Measurements from ENCODE around the gene TRIM44. TPM values are rescaled to one million over a fixed set of nuclear protein-coding genes. Genes with fewer than 3 reads are reported as not detected.

TRIM44 gene
- total RNA-seq, 2 experiments from 2014 or later = 37.4 to 40.1 TPM

DNA sequence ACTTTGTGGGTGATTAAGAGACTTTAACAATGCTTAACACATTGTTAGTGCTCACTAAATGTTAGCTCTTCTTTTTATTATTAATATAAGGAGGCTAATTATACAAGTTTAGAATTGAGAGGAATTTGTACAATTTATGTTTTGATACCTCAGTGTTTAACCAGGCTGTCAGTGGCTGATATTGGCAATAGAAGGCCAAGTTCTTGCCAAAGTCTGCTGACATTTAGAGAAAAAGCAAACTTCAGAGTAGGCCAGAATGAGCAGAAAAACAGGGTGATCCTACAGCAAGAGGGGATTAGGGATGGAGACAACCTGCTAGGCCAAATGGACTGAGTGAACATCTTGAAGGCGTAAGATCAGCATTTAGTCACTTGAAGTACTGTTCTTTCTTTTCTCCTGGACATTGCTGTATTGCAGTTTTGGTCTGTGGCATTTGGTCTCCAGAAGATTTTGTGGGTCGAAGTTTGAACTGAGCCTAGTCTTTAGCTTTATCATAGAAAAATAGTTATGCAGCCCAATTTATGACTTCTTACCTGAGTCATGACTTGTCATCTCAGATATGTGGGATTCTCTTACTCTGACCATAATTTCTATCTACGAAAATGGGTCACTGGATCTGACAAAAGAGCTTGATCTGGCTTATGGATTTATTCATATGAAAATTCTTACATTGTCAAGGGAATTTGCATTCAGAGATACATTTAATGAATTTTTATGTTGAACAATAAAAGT lies 9.0 kb downstream of the TRIM44 start:
- peaks cover 68% of the 10 kb centered on the region for H3K4me1 Mint-ChIP-seq (ENCODE audit: low read depth)
- peaks cover 7% of the 10 kb centered on the region for H3K9me3 Mint-ChIP-seq
- TF ChIP-seq CTCF (IDR thresholded peaks at IDR 0.05) = no peak
- CTCF ChIA-PET = interaction anchor here (0.7 to 1.3 kb wide), 3 partner anchors 10 to 151 kb away, joined by 3 to 4 read pairs (median 3); no protein-coding TSS in a partner anchor
- ATAC-seq = no peak
- peaks cover 25% of the 10 kb centered on the region for H3K36me3 Mint-ChIP-seq (ENCODE audit: low read depth)
- intact Hi-C loops (cut with micrococcal nuclease) = no loop called here
- no peak overlapping the region for H3K27ac Mint-ChIP-seq
- no peaks in the 10 kb centered on the region for H3K27me3 Mint-ChIP-seq
- POLR2A ChIA-PET = no interaction called here
- no peak overlapping the region for H3K4me3 Mint-ChIP-seq
- no peak for DNase-seq

DNA sequence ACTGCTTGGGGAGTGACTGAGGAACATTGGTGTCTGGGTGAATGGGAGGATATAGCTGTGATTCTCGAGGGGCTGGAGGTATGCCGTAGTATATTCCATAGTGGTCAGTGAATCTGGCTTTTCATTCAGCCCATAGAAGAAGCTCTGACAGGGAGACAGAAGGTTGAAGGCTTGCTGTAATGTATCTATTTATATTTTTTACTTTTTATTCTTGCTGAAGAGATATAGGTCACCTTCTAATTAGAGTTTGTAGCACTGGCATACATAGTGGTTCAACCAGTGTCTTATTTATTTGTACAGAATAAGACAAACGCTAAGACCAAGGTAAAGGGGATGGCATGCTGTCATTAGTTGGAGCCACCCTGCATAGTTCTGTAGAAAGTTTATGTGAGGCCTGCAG lies 10.0 kb downstream of the TRIM44 start:
- no peak for ATAC-seq
- CTCF ChIA-PET = interaction anchor here (1.6 kb wide), 1 partner anchor 150 kb away, joined by 4 read pairs; no protein-coding TSS in a partner anchor

GRCh38 chr11:35675901-35676610 lies 13.5 kb downstream of the TRIM44 start:
- Mint-ChIP-seq H3K36me3 (ENCODE audit: low read depth) (peaks cover 10% of the 10 kb centered on the region), H3K27ac (no peak overlapping the region), H3K4me1 (ENCODE audit: low read depth) (peaks cover 66% of the 10 kb centered on the region), H3K4me3 (no peak overlapping the region), H3K9me3 (no peaks in the 10 kb centered on the region), H3K27me3 (no peaks in the 10 kb centered on the region)
- POLR2A ChIA-PET = no interaction called here
- ATAC-seq (no peak), DNase-seq (no peak)
- TF ChIP-seq CTCF (IDR thresholded peaks at IDR 0.05) = no peak
- CTCF ChIA-PET = interaction anchor here (0.7 kb wide), 1 partner anchor 59 kb away, joined by 3 read pairs; no protein-coding TSS in a partner anchor
- intact Hi-C loops (cut with micrococcal nuclease) = no loop called here

More for the DNA sequence above, 10.0 kb downstream of the TRIM44 start:
- intact Hi-C loops (cut with micrococcal nuclease) = no loop called here
- H3K27me3 Mint-ChIP-seq = no peaks in the 10 kb centered on the region
- no peak overlapping the region for H3K4me3 Mint-ChIP-seq
- POLR2A ChIA-PET = no interaction called here
- H3K9me3 Mint-ChIP-seq = peaks cover 4% of the 10 kb centered on the region
- peaks cover 21% of the 10 kb centered on the region for H3K36me3 Mint-ChIP-seq (ENCODE audit: low read depth)
- peaks cover 70% of the 10 kb centered on the region for H3K4me1 Mint-ChIP-seq (ENCODE audit: low read depth)
- no peak overlapping the region for H3K27ac Mint-ChIP-seq
- DNase-seq = no peak
- no peak for TF ChIP-seq CTCF (IDR thresholded peaks at IDR 0.05)

DNA sequence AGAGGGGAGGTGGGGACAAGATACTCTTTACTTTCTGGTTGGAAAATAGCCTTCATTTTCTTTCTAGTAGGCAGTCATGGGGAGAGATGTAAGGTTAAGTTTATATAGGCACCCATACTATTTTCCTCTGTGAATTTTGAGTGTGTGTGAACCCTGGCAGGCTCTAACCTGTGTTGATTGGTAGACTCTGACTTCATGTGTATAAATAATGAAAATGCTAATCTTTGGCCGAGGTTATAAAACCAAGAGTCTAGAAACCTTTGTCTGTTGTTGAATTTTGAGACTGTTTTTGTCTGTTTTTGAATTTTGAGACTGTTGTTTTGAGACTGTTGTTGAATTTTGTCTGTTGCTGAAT lies 14.0 kb downstream of the TRIM44 start:
- H3K27me3 Mint-ChIP-seq = no peaks in the 10 kb centered on the region
- no peak overlapping the region for H3K27ac Mint-ChIP-seq
- POLR2A ChIA-PET = no interaction called here
- H3K9me3 Mint-ChIP-seq = no peaks in the 10 kb centered on the region
- no peak for ATAC-seq
- intact Hi-C loops (cut with micrococcal nuclease) = no loop called here
- no peak for TF ChIP-seq CTCF (IDR thresholded peaks at IDR 0.05)
- peaks cover 10% of the 10 kb centered on the region for H3K36me3 Mint-ChIP-seq (ENCODE audit: low read depth)
- no peak overlapping the region for H3K4me3 Mint-ChIP-seq
- CTCF ChIA-PET = interaction anchor here (0.7 kb wide), 1 partner anchor 59 kb away, joined by 3 read pairs; no protein-coding TSS in a partner anchor
- DNase-seq = no peak
- peaks cover 69% of the 10 kb centered on the region for H3K4me1 Mint-ChIP-seq (ENCODE audit: low read depth)

GRCh38 chr11:35677904-35678303 lies 15.3 kb downstream of the TRIM44 start:
- no peak overlapping the region for H3K27ac Mint-ChIP-seq

More at GRCh38 chr11:35677904-35678303, 15.3 kb downstream of the TRIM44 start:
- TF ChIP-seq CTCF (IDR thresholded peaks at IDR 0.05) = no peak
- intact Hi-C loops (cut with micrococcal nuclease) = no loop called here
- H3K4me1 Mint-ChIP-seq (ENCODE audit: low read depth) = peaks cover 67% of the 10 kb centered on the region
- H3K36me3 Mint-ChIP-seq (ENCODE audit: low read depth) = peaks cover 10% of the 10 kb centered on the region
- H3K9me3 Mint-ChIP-seq = no peaks in the 10 kb centered on the region
- DNase-seq (no peak), ATAC-seq (no peak)
- H3K4me3 Mint-ChIP-seq = no peak overlapping the region
- ChIA-PET POLR2A (no interaction called here), CTCF (no interaction called here)
- H3K27me3 Mint-ChIP-seq = no peaks in the 10 kb centered on the region

All from activated CD8-positive, alpha-beta T cell treated with anti-CD3 and anti-CD28 coated beads for 36 hours (primary cell).